HEK293T (cell line): ENCODE data around the gene RAB3IL1.

Source experiments
- ELF4 ChIP-seq: fragments of 450-650 bp; IDR thresholded peaks from 2 replicates; pipeline ENCODE4 v1.6.1; 2017; ENCODE audit warnings: antibody characterized with exemption
- FOXA1 ChIP-seq: fragments of 450-650 bp; IDR thresholded peaks from 2 replicates; pipeline ENCODE4 v1.6.1; 2016; ENCODE audit warnings: mild to moderate bottlenecking
- LEF1 ChIP-seq: fragments of 450-650 bp; IDR thresholded peaks from 2 replicates; pipeline ENCODE4 v1.6.1; 2017; ENCODE audit warnings: mild to moderate bottlenecking, borderline replicate concordance
- SP1 ChIP-seq: fragments of 450-650 bp; IDR thresholded peaks from 2 replicates; pipeline ENCODE4 v1.6.1; 2017
- SUZ12 ChIP-seq: fragments of 450-650 bp; IDR thresholded peaks from 2 replicates; pipeline ENCODE4 v1.6.1; 2016; ENCODE audit warnings: mild to moderate bottlenecking
- TF ChIP-seq, protein P1 (sequence below): fragments of 450-650 bp; IDR thresholded peaks from 2 replicates; pipeline ENCODE4 v1.6.1; 2016

DNA sequence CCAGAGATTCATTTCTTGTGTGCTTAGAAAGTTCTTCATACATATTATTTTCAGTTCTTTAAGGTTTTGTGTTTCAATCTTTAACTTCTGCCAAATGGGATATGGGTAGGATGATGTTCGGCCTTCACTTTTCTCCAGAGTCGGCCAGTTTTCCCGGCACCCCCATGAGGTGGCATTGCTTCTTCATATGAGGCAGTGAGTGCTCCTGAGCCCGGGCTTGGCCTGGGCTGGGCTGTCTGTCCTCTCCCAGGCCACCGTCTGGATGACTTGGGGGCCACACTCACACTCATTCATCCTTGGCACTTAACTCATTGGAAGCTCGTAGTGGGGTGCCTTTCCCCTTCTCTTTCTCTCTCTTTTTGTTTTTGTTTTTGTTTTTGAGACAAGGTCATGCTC is 65.5 kb downstream of the RAB3IL1 start:
- TF ChIP-seq SP1 (no peak), FOXA1 (no peak), SUZ12 (no peak), LEF1 (no peak), ELF4 (no peak)
- TF ChIP-seq, protein P1, sequence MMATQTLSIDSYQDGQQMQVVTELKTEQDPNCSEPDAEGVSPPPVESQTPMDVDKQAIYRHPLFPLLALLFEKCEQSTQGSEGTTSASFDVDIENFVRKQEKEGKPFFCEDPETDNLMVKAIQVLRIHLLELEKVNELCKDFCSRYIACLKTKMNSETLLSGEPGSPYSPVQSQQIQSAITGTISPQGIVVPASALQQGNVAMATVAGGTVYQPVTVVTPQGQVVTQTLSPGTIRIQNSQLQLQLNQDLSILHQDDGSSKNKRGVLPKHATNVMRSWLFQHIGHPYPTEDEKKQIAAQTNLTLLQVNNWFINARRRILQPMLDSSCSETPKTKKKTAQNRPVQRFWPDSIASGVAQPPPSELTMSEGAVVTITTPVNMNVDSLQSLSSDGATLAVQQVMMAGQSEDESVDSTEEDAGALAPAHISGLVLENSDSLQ: no peak
